Sigmoid colon (tissue), 4 donors: ENCODE measurements around the gene SLC4A1.

ENCODE experiments used
- CTCF ChIP-seq, 4 experiments: fragments of 450-650 bp in 3 of 4; fragments of 200-600 bp in 1 of 4; IDR thresholded peaks; one replicate each; pipeline ENCODE4 v1.5.1; 2016 to 2019; ENCODE audit warnings: antibody characterized with exemption in 4 of 4, mild to moderate bottlenecking in 3 of 4, moderate library complexity in 2 of 4
- EP300 ChIP-seq, 4 donors: sonication (generic); formaldehyde crosslinking; IDR thresholded peaks; one replicate each; pipeline ENCODE4 v1.6.1; 2017; ENCODE audit warnings: antibody characterized with exemption in 4 of 4
- POLR2A ChIP-seq, 2 donors: fragments of 450-650 bp; IDR thresholded peaks; one replicate each; pipeline ENCODE4 v1.6.1; 2016; ENCODE audit warnings: antibody characterized with exemption in 2 of 2, mild to moderate bottlenecking in 2 of 2, moderate library complexity in 2 of 2
- POLR2AphosphoS5 ChIP-seq, 4 donors: sonication (generic); formaldehyde crosslinking; IDR thresholded peaks; one replicate each; pipeline ENCODE4 v1.6.1; 2017; ENCODE audit warnings: antibody characterized with exemption in 4 of 4

- TF ChIP-seq EP300 (IDR thresholded peaks at IDR 0.05) = no peak
- no peak for TF ChIP-seq POLR2A (IDR thresholded peaks at IDR 0.05)
- TF ChIP-seq CTCF (IDR thresholded peaks at IDR 0.05) = no peak
- no peak for TF ChIP-seq POLR2AphosphoS5 (IDR thresholded peaks at IDR 0.05)
Measured at GRCh38 chr17:44314031-44314430, 46.1 kb upstream of the SLC4A1 start.
